Stimulated activated CD8-positive, alpha-beta memory T cell treated with anti-CD3 and anti-CD28 coated beads, Interleukin-12 subunit alpha, Interleukin-12 subunit beta, amount 100 ng/mL, for 4 hours (primary cell): ENCODE measurements around the gene CDK5R1.
"Not testable (repeated sequence)": the region's sequence is repeated elsewhere in the genome, so short reads cannot be mapped to it uniquely, and the experiment has no call there.

Source experiments
- DNase-seq: peaks from one replicate; pipeline ENCODE4 v3.0.0-alpha.2; 2020; ENCODE audit warnings: low read depth

The CDK5R1 gene

DNA sequence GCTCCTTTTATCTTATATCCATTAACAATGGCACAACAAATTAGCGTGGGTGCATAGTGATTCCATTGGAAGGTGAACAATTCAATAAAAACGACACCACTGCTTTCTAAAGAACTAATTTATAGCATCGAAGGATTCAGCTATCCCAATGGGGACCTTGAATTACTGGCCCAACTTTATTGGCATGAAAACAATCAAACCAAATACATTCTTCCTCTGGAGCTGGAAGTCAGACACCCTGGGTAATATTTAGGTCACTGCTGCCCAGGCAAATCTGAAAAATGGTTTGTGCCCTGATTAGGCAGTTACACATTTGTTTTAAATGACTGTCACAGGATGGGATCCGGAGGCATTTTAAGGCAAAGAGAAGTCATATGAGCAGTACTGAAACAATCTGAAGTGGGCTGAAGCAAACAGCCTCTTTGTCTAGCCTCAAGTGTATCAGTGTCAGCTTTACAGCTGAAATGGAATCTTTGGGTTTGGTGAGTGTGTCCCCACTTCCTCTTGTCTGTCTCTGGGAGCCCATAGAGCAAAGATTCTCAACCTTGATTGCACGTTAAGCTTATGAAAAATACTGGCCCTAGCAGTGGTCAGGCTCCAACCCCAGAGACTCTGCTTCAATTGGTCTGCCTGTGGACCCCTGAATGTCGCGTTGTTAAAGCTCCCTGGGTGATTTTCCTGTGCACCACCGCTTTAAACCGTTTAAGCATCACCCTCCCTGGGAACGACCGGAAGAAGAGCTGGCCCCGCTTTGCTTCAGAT lies 30.3 kb downstream of the CDK5R1 start:
- DNase-seq: no peak

DNA sequence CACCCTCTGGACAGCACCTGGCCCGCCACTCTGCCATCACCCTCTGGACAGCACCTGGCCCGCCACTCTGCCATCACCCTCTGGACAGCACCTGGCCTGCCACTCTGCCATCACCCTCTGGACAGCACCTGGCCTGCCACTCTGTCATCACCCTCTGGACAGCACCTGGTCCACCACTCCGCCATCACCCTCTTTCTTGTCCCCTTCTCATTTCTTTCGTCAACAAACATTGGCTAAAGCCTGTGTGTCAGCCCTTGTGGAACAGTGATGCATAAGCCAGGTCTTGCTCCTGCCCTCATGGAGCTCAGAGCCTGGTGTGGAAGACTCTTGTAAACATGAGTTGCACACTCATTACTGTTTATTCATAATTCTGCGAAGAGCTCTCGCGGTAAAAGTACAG lies 31.2 kb downstream of the CDK5R1 start:
- DNase-seq: no peak

DNA sequence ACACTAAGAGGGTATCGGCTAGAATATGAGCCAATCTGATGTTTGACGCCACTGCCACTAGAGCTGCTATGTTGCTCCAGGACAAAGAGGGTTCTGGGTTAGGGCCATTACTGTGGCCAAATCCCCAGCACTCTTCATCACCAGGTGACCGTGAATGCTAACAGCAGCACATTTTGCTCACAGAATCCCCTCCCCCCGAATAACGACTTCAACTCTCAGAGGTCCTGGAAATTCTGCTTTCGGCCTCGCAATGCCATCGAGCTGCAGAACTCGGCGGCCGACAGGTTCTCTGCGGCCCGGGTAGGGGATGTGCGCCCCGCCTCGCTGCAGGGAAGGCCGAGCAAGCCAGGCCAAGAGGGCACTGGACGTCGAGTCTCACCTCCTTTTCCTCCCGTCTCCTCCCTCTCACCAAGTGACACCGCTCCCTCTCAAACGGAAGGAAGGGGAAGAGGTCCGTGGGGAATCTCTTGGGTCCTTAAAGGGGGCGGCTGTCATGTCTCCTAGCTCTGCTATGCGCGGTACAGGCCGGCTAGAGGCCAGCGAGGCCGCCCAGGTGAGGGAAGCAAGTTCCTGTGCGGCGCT lies 31.9 kb downstream of the CDK5R1 start:
- no peak for DNase-seq

GRCh38 chr17:32519228-32520103 lies 32.7 kb downstream of the CDK5R1 start:
- peak; percentile 42 for DNase-seq

DNA sequence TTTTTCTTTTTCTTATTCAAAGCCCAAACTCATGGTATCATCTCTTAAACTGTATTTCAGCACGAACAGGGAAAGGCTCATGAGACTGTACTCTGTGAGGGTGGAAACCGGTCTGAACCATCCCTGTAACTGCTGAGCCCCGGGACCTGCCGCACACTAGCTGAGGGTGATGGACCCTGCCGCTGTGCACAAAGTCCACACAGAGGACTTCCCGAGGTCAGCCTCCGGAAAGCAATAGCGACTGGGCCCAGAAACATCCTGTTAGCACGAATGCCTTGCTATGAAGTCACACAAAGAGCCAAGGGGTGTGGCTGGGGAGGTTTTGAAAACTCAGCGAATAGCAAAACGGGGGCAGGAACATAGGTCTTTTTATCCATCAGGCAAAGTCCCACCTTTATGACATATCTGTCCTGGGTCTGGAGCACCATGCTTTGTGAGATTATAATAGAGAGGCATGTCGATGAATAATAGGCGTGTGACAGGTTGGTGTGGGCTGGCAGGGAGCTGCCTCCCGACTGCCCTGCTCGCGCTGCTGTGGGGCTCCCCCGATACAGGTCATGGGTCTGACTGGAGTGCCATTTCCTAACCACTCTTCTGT lies 33.4 kb downstream of the CDK5R1 start:
- DNase-seq: no peak

GRCh38 chr17:32520737-32521404 lies 34.1 kb downstream of the CDK5R1 start:
- no peak for DNase-seq

DNA sequence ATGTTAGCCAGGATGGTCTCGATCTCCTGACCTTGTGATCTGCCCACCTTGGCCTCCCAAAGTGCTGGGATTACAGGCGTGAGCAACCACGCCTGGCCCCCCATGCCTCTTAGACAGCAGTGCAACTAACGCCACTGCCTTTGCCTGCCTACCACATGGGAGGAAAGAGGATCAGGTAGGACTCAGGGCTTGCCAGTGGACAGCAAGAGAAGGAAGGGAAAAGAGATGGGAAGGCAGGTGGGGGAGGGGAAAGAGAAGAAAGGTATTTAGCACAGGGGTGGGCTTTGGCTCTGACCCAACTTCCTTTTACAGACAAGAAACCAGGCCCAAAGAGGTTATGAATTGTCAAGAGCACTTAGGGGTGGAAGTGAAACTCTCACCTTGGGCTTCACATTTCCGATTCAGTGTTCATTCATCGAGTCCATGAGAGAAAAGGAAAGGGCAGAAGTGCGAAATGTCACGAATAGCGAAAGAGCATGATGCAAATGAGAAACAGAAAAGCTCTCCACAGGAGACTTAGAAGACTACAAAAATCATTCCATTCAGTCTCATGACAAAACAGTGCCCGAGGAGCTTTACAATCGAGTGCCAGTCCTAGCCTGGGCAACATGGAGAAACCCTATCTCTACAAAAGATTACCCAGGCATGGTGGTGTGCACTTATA lies 36.4 kb downstream of the CDK5R1 start:
- DNase-seq: no peak

- DNase-seq: no peak
Measured at GRCh38 chr17:32523827-32524552, 37.2 kb downstream of the CDK5R1 start.

- DNase-seq: not testable (repeated sequence)
Measured at GRCh38 chr17:32524553-32524880, 37.7 kb downstream of the CDK5R1 start.

DNA sequence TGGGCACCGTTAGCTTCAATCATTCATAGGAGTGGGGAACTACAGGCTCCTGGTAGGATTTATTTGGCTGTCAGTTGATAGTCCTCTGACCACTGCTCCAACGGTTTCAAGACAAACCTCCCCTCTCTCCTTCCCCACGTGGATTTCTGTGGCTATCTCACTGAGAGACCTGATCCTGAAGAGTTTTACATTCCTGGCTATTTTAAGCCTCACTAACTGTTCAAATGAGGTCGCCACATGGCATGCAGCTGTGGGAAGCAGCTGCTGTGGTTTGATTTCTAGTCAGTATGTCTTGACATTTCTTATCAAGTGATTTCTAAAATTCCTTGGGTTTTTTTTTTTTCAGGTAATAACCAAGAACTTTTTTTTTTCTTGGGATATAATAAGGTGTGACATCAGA lies 38.3 kb downstream of the CDK5R1 start:
- DNase-seq: no peak

DNA sequence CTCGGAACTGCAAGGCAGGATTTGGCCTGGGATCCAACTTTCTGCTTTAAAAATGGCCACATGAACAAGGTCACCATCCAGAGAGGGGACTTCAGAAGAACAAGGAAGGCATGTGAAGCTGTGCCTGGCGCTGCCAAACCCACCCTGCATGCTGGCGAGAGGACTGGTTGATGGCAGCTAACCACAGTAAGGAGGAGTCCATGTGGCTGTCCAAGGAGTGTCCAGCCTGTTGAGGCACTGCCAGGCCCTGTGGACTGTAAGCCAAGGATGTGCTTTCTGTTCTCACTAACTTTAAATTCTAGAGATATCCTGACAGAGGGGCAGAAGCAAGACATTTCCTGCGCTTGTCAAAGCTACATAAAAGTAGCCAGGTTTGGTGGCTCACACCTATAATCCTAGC lies 40.4 kb downstream of the CDK5R1 start:
- no peak for DNase-seq

DNA sequence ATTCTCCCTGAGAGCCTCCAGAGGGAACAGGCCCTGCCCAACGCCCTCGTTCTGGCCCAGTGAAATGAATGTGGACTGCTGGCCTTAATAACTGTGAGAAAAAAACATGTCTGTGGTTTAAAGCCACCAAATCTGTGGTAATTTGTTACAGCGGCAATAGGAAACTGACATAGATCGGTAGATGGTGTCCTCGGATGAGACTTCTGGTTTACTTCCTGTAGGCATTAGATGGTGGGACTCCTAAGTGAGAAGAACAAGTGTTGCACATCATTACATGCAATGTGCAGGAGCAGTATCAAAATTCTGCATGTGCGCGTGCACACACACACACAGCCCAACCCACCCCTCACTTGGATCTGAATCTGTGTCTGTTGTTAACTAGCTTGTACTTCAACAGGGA lies 42.0 kb downstream of the CDK5R1 start:
- no peak for DNase-seq

DNA sequence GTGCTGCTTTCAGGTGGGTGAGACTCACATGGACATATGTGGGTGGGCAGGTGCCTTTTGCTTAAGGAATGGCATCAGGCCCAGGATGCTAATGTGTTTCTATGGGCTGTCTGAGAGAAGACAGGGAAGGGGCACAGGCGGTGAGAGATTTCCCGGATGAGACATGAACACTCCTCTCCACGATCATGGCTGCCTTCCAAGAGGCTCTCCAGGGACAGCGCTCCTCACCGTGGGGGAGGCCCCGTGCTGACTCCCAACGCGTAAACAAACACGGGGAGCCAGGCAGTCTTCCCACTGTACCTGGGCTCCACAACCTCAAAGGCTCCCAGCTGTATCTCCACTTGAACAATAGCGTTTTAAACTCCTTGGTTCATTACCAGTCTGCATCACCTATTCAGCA lies 42.8 kb downstream of the CDK5R1 start:
- no peak for DNase-seq

DNA sequence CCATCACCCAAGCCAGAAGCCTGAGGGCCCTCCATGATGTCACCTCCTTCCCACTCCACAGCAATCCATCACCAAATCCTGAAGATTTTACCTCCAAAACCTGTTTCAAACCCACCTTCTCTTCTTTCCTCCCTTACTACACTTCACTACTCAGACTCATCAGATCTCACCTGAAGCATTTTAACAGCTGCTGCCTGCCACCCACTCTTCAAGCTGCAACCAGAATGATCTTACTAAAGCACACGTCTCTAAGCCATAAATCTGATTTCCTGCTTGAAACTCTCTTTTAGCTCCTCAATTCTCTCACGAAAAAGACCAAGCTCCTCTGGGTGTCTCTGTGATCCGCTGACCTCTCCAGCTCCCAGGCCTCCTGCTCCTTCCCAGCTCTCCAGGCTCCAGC lies 46.5 kb downstream of the CDK5R1 start:
- DNase-seq: no peak

GRCh38 chr17:32536736-32537643 lies 50.2 kb downstream of the CDK5R1 start:
- DNase-seq: no peak
